Stimulated activated CD4-positive, alpha-beta T cell treated with anti-CD3 and anti-CD28 coated beads, Interleukin-4, amount 100 ng/mL, for 48 hours (primary cell): ENCODE results near the gene ICAM3.

ENCODE experiments used
- DNase-seq, 2 donors: peaks; one replicate each; pipeline ENCODE4 v3.0.0-alpha.2; 2020; ENCODE audit warnings: low read depth in 2 of 2

The ICAM3 gene

GRCh38 chr19:10320602-10321416, 18.6 kb downstream of the ICAM3 start:
- DNase-seq = no peak

DNA sequence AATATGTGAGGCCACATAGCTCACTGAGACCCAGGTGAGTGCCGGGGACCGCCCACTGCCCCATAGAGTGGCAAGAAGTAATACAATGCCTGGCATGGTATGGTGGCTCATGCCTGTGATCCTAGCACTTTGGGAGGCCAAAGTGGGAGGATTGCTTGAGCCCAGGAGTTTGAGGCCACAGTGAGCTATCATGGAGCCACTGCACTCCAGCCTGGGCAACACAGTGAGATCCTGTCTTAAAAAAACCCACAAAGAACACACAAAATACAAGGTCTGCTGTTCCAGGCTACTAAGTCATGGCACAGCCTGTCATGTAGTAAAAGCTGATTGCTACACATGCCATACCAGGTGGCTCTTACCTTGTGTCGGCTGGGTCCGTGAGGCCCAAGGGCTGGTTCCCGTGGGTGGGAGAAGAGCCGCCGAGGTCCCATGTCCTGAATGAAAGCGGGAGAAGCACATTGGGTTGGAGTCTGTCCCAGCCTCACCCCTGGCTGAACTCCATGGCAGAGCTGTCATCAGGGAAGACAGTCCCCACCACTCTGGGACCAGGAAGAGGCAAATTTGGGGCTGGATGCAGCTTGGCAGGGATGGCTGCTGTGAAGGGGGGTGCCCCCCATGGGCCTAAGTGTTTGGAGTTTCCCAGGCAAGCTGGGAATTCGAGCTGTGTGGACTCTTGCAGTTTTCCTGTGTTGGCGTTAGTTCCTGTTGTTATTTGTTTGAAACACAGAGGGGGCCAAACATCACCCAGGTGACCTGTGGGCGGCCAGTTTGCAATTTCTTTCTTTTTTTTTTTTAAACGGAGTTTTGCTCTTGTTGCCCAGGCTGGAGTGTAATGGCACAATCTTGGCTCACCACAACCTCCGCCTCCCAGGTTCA, 20.4 kb downstream of the ICAM3 start:
- DNase-seq = no peak

DNA sequence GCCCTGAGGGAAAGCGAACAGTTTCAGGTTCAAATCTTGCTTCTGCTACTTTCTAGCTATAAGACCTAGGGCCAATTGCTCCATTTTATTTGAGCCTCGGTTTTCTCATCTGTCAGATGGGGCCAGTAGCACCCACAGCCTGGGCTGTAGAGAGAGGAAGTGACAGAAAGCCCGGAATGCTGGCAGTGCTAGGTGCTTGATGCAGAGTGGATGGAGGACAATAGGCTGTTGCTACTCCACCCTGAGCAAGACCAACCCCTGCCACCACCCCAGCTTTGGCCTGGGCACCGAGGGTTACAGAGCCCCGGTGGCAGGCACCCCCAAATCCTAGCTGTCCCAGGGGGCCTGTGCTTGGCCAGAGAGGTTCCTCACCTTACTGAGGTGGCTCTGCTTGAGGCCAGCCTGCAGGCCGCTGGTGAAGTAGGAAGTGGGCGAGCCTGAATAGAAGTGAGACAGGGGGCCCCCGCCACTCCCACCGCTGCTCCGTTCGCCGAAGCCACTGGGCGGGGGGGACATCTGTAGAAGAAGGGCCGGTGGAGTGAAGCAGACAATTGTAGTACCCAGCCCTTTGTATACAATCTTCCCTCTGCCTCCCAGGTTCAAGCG, 21.5 kb downstream of the ICAM3 start:
- no peak for DNase-seq

- no peak for DNase-seq
Observed at GRCh38 chr19:10317045-10317856, 22.2 kb downstream of the ICAM3 start.

DNA sequence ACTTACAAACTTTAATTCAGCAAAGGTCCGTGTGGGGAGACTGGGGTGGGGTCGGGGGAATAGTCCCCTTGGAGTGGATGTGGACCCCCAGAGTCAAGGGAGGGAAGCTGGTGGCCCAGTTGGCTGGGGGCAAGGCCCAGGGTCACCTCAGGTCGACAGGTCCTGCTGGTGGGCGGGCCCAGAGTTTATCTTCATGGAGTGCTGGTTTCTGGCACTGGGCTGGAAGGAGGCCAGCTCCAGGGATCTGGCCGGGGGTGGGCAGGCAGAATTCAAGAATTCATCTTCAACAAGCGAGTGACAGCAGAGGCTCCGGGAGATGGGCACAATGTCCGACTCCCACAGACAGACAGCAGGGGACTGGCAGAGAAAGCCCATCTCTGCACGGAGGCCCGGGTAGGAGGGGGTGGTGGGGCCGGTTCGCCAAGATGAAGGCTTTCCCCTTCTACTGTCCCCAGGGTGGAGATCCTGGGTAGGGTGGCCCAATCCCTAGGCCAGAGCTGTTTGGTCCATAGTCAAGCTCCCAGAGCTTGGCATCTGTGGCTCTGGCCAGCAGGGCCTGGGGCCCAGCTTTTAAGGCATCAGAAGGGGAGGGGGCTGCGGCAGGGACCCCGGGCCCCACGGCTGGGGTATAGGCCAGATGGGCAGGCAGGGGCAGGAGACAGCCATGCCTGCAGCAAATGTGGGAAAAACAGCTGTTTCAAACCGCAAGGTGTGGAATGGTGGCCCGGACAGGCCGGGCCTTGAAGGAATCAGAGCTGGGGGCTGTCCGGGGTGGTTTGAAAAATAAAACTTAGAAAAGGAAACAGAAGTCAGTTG, 23.0 kb downstream of the ICAM3 start:
- DNase-seq = no peak

DNA sequence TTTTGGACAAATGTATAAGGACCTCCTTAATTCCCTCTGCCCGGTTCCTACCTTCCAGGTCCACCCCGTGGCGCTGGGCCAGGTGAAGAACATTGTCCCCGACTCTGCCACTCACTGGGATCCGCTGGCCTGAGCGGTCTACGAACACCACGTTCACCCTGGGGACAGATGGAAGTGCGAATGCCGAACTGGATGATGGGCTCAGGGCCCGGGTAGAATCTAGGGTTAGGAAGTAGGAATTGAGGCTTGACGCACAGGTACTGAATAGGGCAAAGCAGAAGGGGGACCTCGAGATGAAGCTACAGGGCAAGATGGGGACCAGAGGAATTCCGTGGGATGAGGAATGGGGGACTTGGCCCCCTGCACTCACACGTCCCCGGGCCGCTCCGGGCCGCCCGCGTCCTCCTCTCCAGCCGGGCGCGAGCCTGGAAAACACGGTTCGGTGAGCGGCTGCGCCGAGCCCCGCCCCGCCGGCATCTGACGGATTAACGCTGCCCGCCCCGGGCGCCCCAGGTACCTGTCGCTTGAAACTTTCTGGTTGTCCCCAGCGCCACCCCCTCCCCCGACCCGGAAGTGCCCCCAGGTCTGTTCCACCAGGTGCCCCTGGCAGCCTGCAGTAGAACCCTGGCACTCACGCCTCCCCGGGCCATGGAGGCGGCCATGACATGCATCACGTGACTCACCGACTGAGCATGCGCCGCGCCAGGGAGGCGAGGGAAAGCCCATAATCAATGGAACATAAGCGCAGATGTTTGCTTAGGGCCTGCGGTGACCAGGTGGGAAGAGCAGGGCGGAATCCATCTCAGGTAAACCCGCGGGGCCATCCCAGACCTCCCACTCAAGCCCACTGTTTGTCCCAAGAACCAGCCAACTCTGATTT, 23.8 kb downstream of the ICAM3 start, which contains the start of gene FDX2:
TSS of gene FDX2 (minus strand) at position 681 of the 880 bp plus-strand sequence. CDS start at position 662, 19 bp downstream.
- DNase-seq = peak; percentile 90 to 92

GRCh38 chr19:10309423-10309822, 30.0 kb downstream of the ICAM3 start, which contains the start of gene ZGLP1:
Gene ZGLP1, minus strand, starts transcription at chr19:10309815.
- no peak for DNase-seq

DNA sequence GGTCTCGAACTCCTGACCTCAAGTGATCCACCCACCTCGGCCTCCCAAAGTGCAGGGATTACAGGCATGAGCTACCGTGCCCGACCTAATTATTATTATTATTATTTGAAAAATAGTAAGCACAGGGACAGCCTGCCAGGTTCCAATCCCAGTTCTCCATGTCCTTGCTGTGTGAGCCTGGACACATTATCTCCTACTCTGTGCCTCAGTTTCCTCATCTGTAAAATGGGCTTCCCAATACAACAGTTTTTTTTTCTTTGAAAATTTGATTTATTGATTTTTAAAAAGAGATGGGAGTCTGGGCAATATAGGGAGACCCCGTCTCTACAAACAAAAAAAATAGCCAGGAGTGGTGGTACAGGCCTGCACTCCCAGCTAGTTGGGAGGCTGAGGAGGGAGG, 33.1 kb downstream of the ICAM3 start:
- no peak for DNase-seq

- no peak for DNase-seq
Observed at GRCh38 chr19:10305139-10305806, 34.2 kb downstream of the ICAM3 start.

DNA sequence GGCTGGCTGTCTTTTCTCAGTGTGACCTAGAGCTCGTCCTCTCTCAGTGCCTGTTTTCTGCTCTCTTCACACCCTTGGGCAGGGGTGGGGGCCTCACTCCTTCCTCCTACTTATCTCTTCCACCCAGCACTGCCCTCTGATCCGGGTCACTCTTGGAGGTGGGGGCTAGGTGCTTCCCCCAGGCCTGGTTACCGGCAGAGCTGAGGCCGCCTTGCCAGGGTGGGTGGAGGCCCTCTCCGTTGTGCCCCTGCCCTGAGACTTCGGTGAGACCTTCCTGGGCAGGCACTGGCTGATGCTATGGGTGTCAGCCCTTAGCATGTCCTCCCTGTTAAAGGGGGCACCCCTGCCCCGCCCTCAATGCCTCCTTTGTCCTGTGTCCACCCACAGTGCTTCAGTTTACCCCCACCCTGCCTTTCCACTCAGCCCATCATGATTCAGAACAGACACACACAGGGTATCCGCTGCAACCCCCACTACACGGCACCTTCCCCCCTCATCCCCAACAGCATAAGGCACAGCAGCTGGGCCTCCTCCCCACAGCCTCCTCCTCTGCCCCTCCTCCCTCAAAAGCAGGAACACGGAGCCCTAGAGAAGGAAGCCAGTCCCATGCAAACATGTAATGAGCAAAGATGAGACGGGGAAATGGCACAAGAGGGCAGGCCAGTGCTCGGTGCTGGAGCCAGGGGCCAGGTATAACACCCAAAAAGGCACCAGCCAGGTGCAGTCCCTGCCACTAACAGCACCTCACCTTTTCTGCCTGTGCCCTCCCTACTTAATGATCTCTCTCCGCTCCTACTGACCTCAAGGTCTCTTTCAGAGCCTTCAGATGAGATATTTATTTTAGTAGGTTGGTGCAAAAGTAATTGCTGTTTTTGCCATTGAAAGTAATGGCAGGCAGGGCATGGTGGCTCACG, 39.6 kb downstream of the ICAM3 start:
- no peak for DNase-seq

DNA sequence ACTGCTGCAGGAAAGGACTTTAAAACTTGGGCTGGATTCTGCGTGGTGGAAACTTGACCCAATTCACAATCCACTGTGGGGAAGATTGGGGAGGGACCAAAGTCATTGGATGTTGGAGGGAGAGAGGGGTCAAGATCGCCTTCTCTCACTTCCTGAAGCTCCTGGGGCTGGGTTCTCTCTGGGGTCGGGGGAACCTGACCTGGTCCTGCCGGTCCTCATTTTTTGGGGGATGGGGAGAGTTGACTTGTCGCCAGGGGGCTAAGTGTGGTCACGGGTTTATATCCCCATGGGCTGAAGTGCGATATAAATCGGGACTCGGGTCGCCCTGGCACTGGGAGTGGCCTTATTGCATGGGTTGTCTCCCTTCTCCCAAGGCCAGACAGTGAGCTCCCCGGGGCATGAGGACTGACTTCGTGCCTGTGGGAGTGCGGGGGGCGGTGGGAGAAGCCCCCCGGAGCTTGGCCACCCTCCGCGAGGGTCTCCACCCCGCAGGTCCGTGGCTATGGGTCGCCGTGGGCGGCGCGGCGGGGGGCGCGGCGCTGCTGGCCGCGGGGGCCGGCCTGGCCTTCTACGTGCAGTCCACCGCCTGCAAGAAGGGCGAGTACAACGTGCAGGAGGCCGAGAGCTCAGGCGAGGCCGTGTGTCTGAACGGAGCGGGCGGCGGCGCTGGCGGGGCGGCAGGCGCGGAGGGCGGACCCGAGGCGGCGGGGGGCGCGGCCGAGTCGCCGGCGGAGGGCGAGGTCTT, 43.4 kb downstream of the ICAM3 start:
- DNase-seq = no peak

- DNase-seq = peak in 1 of 2 donors; percentile 47
Observed at GRCh38 chr19:10295305-10295846, 44.0 kb downstream of the ICAM3 start.

GRCh38 chr19:10294368-10294697, 45.1 kb downstream of the ICAM3 start:
- no peak for DNase-seq

GRCh38 chr19:10293637-10294367, 45.6 kb downstream of the ICAM3 start:
- DNase-seq = no peak

- DNase-seq = no peak
Observed at GRCh38 chr19:10292789-10293636, 46.4 kb downstream of the ICAM3 start.
